ENCODE results near the gene HSD17B4.
"Not testable (repeated sequence)": the region's sequence is repeated elsewhere in the genome, so short reads cannot be mapped to it uniquely, and the experiment has no call there.

Gene HSD17B4, protein sequence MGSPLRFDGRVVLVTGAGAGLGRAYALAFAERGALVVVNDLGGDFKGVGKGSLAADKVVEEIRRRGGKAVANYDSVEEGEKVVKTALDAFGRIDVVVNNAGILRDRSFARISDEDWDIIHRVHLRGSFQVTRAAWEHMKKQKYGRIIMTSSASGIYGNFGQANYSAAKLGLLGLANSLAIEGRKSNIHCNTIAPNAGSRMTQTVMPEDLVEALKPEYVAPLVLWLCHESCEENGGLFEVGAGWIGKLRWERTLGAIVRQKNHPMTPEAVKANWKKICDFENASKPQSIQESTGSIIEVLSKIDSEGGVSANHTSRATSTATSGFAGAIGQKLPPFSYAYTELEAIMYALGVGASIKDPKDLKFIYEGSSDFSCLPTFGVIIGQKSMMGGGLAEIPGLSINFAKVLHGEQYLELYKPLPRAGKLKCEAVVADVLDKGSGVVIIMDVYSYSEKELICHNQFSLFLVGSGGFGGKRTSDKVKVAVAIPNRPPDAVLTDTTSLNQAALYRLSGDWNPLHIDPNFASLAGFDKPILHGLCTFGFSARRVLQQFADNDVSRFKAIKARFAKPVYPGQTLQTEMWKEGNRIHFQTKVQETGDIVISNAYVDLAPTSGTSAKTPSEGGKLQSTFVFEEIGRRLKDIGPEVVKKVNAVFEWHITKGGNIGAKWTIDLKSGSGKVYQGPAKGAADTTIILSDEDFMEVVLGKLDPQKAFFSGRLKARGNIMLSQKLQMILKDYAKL

DNA sequence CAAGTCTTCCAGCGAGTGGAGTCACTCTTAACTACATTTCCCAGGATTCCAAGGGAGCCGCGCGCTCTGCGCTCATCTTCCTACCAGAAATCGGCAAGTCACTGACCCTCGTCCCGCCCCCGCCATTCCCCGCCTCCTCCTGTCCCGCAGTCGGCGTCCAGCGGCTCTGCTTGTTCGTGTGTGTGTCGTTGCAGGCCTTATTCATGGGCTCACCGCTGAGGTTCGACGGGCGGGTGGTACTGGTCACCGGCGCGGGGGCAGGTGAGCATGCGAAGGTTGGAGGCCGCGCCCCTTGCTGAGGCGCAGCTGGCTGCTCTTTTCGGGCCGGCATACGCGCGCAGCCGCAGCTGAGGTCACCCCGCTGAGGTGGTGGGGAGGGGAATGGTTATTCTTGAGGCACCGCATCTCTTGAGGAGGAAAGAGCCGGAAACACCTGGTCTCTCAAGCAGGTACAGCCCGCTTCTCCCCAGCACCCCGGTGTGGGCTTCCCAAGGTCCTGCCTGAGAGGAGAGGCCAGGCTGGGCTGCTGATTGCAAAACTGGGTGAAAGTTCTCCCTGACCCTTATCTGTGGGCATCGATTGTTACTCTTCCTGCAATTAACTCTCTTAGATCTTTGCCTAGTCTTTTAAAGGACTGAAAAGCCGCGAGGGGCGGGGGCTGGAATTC lies at the start of gene HSD17B4:
Gene HSD17B4, plus strand, starts transcription at position 125 of the 667 bp plus-strand sequence. Its CDS starts 79 bp downstream, at position 204.
- Histone ChIP-seq H3K27me3 (ENCODE audit: control insufficient read depth, insufficient read depth, low read length) (no peaks in the 10 kb centered on the region), H3K9ac (ENCODE audit: low read length) (peak within 1 kb of the TSS; percentile 80), H3K4me1 (ENCODE audit: control insufficient read depth, insufficient read depth, low read length) (peaks cover 5% of the 10 kb centered on the region), H3K27ac (ENCODE audit: low read depth, low read length) (peak within 1 kb of the TSS; percentile 80), H3K4me3 (ENCODE audit: low read length) (peak within 1 kb of the TSS; percentile 91), H3K36me3 (ENCODE audit: control insufficient read depth, insufficient read depth, low read length) (no peaks in the 10 kb centered on the region)

DNA sequence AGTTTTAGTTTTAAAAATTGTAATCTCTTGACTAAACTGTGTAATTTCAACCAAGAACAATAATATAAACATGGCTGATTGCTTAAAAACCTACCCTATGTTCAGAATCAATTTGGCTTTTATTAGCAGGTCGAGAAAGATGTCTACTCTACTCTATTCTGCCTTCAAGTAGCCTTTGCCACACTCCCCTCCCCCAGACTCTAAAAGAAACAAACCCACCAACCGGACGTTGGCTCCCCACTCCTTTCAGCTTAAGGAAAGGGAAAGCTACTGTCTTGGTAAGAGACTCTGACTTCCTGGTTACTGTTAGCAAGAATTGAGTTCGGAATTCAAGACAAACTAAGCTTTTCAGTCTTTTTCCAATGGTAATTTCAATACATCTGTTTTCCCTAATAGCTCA lies 49.7 kb upstream of the HSD17B4 start:
- no peaks in the 10 kb centered on the region for H3K4me1 ChIP-seq (ENCODE audit: control insufficient read depth, insufficient read depth, low read length)

DNA sequence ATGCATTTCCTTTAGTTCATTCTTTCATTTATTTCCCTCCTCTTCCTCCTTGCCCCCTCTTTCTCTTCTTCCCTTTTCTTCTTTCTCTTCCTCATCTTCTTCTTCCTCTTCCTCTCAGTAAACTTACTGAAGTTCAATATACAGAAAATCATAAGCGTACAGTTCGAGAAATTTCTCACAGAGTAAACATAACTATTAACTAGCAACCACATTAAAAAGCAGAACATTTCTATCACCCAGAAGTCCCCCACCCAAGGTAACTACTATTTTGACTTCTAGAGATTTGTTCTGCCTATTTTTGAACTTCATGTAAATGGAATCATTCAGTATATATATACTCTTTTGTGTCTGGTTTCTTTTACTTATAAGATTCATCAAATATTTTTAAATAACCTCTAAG lies 48.3 kb upstream of the HSD17B4 start:
- Histone ChIP-seq H3K36me3 (ENCODE audit: control insufficient read depth, insufficient read depth, low read length) (no peaks in the 10 kb centered on the region), H3K4me3 (ENCODE audit: low read length) (no peak overlapping the region), H3K4me1 (ENCODE audit: control insufficient read depth, insufficient read depth, low read length) (no peaks in the 10 kb centered on the region), H3K27ac (ENCODE audit: low read depth, low read length) (no peak overlapping the region), H3K27me3 (ENCODE audit: control insufficient read depth, insufficient read depth, low read length) (no peaks in the 10 kb centered on the region), H3K9ac (ENCODE audit: low read length) (no peak overlapping the region)

More for the DNA sequence above, 49.7 kb upstream of the HSD17B4 start:
- H3K9ac ChIP-seq (ENCODE audit: low read length) = no peak overlapping the region
- no peak overlapping the region for H3K27ac ChIP-seq (ENCODE audit: low read depth, low read length)
- H3K4me3 ChIP-seq (ENCODE audit: low read length) = no peak overlapping the region
- no peaks in the 10 kb centered on the region for H3K36me3 ChIP-seq (ENCODE audit: control insufficient read depth, insufficient read depth, low read length)
- no peaks in the 10 kb centered on the region for H3K27me3 ChIP-seq (ENCODE audit: control insufficient read depth, insufficient read depth, low read length)

DNA sequence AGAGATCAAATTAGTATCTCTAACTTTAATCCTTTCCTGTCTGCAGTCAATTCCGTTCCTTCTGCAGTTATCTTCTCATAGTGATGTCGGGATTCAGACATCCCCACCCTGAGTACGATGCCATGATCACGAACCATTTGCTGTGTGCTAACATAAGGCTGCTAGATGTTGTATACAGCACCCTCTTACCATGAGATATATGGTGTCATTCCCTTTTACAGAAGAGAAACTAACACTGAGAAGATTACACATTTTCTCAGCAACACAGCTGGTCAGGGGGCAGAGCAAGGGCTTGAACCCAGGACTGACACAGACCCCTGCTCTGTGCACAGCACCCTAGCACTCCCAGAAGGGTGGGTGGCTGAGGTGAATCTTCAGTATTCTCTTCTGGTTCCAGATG lies 46.9 kb upstream of the HSD17B4 start:
- Histone ChIP-seq H3K36me3 (ENCODE audit: control insufficient read depth, insufficient read depth, low read length) (no peaks in the 10 kb centered on the region), H3K27me3 (ENCODE audit: control insufficient read depth, insufficient read depth, low read length) (no peaks in the 10 kb centered on the region), H3K27ac (ENCODE audit: low read depth, low read length) (no peak overlapping the region), H3K4me1 (ENCODE audit: control insufficient read depth, insufficient read depth, low read length) (no peaks in the 10 kb centered on the region), H3K4me3 (ENCODE audit: low read length) (no peak overlapping the region), H3K9ac (ENCODE audit: low read length) (no peak overlapping the region)

DNA sequence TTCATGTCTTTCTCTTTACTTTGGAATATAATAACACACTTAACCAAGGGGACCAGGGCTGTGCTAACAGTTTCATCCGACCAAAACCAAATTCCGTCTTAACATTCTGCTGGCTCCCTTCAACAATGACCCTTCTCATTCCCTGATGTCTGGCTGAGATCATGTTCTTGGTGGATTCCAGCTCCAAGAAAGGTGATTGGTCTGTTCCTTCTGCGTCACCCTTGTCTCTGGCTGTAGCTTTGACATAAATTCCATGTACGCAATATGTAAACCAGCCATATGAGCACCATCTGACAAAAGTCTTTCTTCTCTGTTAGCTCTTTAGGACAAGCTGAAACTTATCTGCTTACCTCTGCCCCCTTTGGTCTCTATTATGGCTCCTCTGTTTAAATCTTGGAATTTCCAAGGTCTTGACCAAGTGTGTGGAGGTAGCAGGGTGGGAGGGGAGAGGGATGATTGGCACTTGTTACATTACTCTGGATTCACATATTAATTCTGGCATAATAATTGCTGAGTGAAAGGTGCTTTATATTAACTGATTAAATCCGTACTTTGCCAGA lies 45.7 kb upstream of the HSD17B4 start:
- Histone ChIP-seq H3K4me1 (ENCODE audit: control insufficient read depth, insufficient read depth, low read length) (no peaks in the 10 kb centered on the region), H3K27me3 (ENCODE audit: control insufficient read depth, insufficient read depth, low read length) (no peaks in the 10 kb centered on the region), H3K4me3 (ENCODE audit: low read length) (no peak overlapping the region), H3K27ac (ENCODE audit: low read depth, low read length) (no peak overlapping the region), H3K9ac (ENCODE audit: low read length) (no peak overlapping the region), H3K36me3 (ENCODE audit: control insufficient read depth, insufficient read depth, low read length) (no peaks in the 10 kb centered on the region)

DNA sequence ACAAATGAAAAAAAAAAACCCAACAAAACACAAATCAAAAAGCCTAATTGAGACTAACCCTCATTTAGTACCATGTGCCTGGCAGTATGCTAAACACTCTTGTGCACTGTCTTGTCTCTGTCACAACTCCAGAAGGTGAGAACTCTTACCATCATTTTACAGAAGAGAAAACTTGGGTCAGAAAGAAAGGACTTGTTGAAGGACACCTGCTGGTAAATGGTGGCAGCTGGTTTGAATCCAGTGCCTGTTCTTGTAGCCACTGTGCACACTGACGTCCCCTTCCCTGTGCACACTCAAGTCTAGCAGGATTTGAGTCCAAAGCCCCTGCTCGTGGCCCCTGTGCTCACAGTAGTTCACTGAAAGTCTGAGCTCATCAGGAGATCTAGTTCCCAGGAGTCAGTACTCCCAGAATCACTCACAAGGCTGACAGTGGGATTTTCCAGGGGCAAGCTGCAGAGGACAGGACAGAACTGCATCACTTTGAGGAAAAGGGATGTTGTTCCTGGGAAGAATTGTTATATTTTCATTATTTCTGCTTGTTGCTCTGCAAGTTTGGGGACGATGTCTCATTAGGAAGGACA lies 43.0 kb upstream of the HSD17B4 start:
- H3K27ac ChIP-seq (ENCODE audit: low read depth, low read length) = no peak overlapping the region
- no peaks in the 10 kb centered on the region for H3K36me3 ChIP-seq (ENCODE audit: control insufficient read depth, insufficient read depth, low read length)
- H3K27me3 ChIP-seq (ENCODE audit: control insufficient read depth, insufficient read depth, low read length) = no peaks in the 10 kb centered on the region
- H3K9ac ChIP-seq (ENCODE audit: low read length) = no peak overlapping the region
- H3K4me1 ChIP-seq (ENCODE audit: control insufficient read depth, insufficient read depth, low read length) = no peaks in the 10 kb centered on the region
- no peak overlapping the region for H3K4me3 ChIP-seq (ENCODE audit: low read length)

DNA sequence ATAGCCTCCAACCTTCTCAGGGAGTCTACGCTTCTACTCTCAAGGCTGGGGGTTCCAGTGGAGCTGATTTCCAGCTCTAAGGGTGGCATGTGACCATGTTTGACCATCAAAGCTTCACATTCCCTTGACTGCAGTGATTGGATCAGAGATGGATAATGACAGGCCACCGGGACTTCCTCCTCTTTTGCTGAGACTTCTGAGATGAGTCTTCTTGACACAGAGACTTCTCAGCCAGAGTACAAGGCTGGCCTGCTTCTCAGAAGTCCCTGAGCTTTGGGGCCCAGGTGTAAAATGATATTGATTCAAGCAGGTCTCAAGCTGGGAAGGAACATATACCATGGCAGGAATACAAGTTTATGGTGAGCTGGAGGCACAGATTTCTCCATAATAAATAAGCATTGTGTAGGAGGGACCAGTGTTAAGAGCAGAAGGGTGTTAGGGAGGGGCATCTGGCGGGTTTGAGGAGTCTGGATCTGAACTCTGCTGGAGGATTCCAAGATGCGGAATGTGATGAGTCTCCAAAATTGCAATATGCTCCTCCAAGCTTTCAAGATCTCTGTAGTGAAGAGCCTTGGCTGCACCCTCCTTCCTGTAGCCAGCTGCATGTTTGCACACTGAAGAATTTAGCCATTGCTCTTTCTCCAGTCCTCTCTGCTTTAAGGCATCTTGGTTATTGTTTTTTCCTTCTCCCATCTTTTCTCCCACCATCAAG lies 41.7 kb upstream of the HSD17B4 start:
- no peaks in the 10 kb centered on the region for H3K4me1 ChIP-seq (ENCODE audit: control insufficient read depth, insufficient read depth, low read length)
- no peak overlapping the region for H3K9ac ChIP-seq (ENCODE audit: low read length)
- H3K27ac ChIP-seq (ENCODE audit: low read depth, low read length) = no peak overlapping the region
- H3K36me3 ChIP-seq (ENCODE audit: control insufficient read depth, insufficient read depth, low read length) = no peaks in the 10 kb centered on the region
- H3K4me3 ChIP-seq (ENCODE audit: low read length) = no peak overlapping the region
- H3K27me3 ChIP-seq (ENCODE audit: control insufficient read depth, insufficient read depth, low read length) = no peaks in the 10 kb centered on the region

DNA sequence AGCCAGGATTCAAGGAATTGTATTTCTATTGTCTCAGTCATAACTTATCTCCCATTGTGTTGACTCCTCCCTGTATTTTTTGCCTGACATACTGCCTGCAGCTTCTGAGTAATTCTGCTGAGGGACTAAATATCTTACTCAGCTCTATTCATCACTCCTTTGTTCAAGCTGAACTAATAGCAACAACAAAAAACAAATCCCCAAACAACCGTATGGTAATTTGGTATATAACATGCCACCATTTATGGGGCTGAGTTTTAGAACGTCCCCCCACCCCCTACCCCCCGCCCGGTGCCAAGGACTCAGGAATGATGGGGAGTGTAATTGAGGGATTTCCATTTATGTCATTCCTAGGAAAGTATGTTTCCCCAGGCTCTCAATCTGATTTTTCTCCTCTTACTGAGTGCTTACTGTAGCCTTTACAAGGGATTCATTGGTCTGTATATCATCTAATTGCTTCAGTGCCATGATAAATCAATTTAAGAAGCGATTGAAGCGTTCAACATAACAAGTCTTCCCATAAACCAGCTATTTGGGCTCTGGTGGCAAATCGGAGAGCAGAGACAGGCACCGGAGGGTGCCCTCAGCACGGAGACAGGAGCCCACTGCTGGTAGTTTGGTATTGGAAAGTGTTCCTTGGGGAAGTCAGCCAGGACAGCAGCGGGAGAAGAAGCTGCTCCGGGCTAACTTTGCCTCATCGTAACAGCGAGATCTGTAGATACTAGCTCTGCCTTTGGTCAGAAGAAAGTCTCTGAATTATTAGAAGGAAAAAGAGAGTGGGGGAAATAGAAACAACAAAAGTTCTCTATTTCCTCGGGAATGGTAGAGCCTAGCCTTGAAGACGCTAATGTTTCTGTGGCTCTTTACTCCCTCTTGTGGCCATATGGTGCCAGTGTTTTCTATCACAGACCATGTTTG lies 40.7 kb upstream of the HSD17B4 start:
- Histone ChIP-seq H3K27ac (ENCODE audit: low read depth, low read length) (peak overlapping the region; percentile 34), H3K27me3 (ENCODE audit: control insufficient read depth, insufficient read depth, low read length) (no peaks in the 10 kb centered on the region), H3K36me3 (ENCODE audit: control insufficient read depth, insufficient read depth, low read length) (no peaks in the 10 kb centered on the region), H3K4me1 (ENCODE audit: control insufficient read depth, insufficient read depth, low read length) (no peaks in the 10 kb centered on the region), H3K9ac (ENCODE audit: low read length) (peak overlapping the region; percentile 50), H3K4me3 (ENCODE audit: low read length) (peak overlapping the region; percentile 73)

DNA sequence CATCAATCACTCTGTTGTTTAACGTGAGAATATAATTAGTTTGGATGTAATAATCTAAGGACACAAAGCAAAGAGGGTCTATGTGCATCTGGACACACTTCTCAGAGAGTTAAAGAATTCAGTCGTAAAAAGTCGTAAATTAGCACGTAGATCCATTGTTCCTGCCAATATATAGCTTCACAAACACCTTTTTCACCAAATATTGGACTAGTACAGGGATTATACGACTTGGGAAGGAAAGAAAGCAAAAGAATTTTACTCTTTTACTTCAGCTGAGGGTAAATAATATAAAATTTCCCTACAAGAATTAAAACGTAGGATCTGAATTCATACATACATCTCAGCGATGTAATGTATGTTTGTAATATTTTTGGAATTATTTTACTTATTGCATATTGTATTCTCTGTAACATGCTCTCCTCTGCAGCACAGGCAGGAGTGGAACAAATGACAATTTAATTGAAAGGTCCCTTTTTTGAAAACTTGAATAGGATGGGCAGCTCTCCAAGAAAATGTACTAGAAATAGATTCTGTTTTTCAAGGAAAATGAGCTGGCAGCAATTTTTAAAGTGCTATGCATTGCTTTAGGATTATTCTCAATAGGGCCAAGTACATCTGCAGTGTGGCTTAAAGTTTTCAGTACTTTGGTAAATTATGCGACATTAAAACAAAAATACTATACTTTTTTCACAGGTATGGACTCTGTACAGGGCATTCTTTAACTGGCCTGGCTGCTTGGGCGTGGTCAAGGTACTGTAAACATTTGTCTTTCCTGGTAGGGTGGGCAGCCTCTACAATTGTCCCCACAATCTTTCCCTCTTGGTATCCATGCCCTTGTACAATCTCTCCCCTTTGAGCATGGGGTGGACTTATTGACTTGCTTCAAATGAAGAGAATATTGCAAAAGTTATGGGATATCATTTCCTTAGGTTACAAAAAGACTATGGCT lies 39.7 kb upstream of the HSD17B4 start:
- H3K27ac ChIP-seq (ENCODE audit: low read depth, low read length) = no peak overlapping the region
- no peaks in the 10 kb centered on the region for H3K4me1 ChIP-seq (ENCODE audit: control insufficient read depth, insufficient read depth, low read length)
- H3K36me3 ChIP-seq (ENCODE audit: control insufficient read depth, insufficient read depth, low read length) = no peaks in the 10 kb centered on the region
- H3K27me3 ChIP-seq (ENCODE audit: control insufficient read depth, insufficient read depth, low read length) = no peaks in the 10 kb centered on the region
- H3K4me3 ChIP-seq (ENCODE audit: low read length) = no peak overlapping the region
- no peak overlapping the region for H3K9ac ChIP-seq (ENCODE audit: low read length)

DNA sequence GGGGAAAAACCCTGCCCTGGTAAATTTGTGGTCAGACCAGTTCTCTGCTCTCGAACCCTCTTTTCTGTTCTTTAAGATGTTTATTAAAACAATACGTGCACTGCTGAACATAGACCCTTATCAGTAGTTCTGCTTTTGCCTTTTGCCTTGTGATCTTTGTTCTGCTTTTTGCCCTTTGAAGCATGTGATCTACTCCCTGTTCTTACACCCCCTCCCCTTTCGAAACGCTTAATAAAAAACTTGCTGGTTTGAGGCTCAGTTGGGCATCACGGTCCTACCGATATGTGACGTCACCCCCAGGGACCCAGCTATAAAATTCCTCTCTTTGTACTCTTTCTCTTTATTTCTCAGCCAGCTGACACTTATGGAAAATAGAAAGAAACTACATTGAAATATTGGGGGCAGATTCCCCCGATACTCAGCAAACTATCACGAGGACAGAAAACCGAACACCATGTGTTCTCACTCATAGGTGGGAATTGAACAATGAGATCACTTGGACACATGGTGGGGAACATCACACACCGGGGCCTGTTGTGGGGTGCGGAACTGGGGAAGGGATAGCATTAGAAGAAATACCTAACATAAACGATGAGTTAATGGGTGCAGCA lies 38.1 kb upstream of the HSD17B4 start:
- H3K27ac ChIP-seq (ENCODE audit: low read depth, low read length); H3K4me3 ChIP-seq (ENCODE audit: low read length); H3K27me3 ChIP-seq (ENCODE audit: control insufficient read depth, insufficient read depth, low read length); H3K36me3 ChIP-seq (ENCODE audit: control insufficient read depth, insufficient read depth, low read length); H3K4me1 ChIP-seq (ENCODE audit: control insufficient read depth, insufficient read depth, low read length); H3K9ac ChIP-seq (ENCODE audit: low read length): not testable (repeated sequence)

All from rectal smooth muscle tissue (tissue), 1 donor.